Pons (tissue), 1 donor: ENCODE data around the gene IFT20.

ENCODE experiments used
- DNase-seq: peaks from one replicate; pipeline ENCODE4 v3.0.0-alpha.2; 2016; ENCODE audit warnings: low spot score

IFT20 gene

GRCh38 chr17:28334666-28335200 is 539 bp downstream of the IFT20 start:
- no peak for DNase-seq

GRCh38 chr17:28334171-28334570 is 1.1 kb downstream of the IFT20 start:
- DNase-seq, result no peak

- no peak for DNase-seq
Observed at GRCh38 chr17:28333083-28333746, 2.1 kb downstream of the IFT20 start.

- no peak for DNase-seq
Observed at GRCh38 chr17:28331891-28332420, 3.3 kb downstream of the IFT20 start.

- no peak for DNase-seq
Observed at GRCh38 chr17:28330671-28331070, 4.6 kb downstream of the IFT20 start.

- no peak for DNase-seq
Observed at GRCh38 chr17:28328325-28328724, 6.9 kb downstream of the IFT20 start.

GRCh38 chr17:28327709-28328108 is 7.6 kb downstream of the IFT20 start:
- DNase-seq, result no peak

GRCh38 chr17:28327031-28327607 is 8.2 kb downstream of the IFT20 start:
- no peak for DNase-seq

GRCh38 chr17:28326114-28326513 is 9.2 kb downstream of the IFT20 start:
- no peak for DNase-seq

- no peak for DNase-seq
Observed at GRCh38 chr17:28325211-28325610, 10.1 kb downstream of the IFT20 start.

GRCh38 chr17:28324781-28325180 is 10.5 kb downstream of the IFT20 start:
- no peak for DNase-seq

GRCh38 chr17:28324267-28324745 is 11.0 kb downstream of the IFT20 start:
- DNase-seq, result no peak

- no peak for DNase-seq
Observed at GRCh38 chr17:28320215-28321061, 14.8 kb downstream of the IFT20 start.

GRCh38 chr17:28319598-28319935 is 15.7 kb downstream of the IFT20 start:
- no peak for DNase-seq

GRCh38 chr17:28318759-28319597 is 16.3 kb downstream of the IFT20 start, which contains the start of gene TMEM97:
TMEM97 (plus strand) TSS chr17:28319200; CDS start chr17:28319240, 40 bp downstream.
- peak; percentile 96 for DNase-seq

GRCh38 chr17:28317966-28318758 is 17.1 kb downstream of the IFT20 start:
- no peak for DNase-seq

- no peak for DNase-seq
Observed at GRCh38 chr17:28317099-28317965, 17.9 kb downstream of the IFT20 start.

- no peak for DNase-seq
Observed at GRCh38 chr17:28315846-28316705, 19.2 kb downstream of the IFT20 start.

GRCh38 chr17:28313841-28314240 is 21.4 kb downstream of the IFT20 start:
- DNase-seq, result no peak
